ENCODE results near the gene TNS2.
"Not testable (repeated sequence)": the region's sequence is repeated elsewhere in the genome, so short reads cannot be mapped to it uniquely, and the experiment has no call there.

TNS2 gene

GRCh38 chr12:53093777-53094393 is 44.0 kb downstream of the TNS2 start:
- no peak for DNase-seq (ENCODE audit: low read depth in 2 of 2)

DNA sequence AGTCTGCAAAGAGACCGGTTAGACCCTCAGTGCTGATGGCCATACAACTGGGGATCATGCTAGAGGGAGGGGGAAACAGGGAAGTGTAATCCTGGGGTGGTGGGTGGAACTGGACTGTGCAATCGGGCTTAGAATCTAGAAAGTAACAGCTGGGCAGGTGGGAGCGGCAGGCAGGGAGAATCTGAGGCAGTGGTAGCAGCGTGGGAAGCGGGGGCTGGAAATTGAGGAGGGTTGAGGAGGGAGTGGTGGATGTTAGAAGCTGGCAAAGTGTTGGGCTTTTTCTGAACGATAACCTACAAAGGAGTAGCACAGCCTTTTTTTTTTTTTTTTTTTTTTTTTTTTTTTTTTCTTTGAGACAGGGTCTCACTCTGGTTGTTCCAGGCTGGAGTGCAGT is 44.5 kb downstream of the TNS2 start:
- DNase-seq (ENCODE audit: low read depth in 2 of 2): no peak

- not testable (repeated sequence) for DNase-seq (ENCODE audit: low read depth in 2 of 2)
These were observed 45.1 kb downstream of the TNS2 start for GRCh38 chr12:53094796-53095595.

GRCh38 chr12:53095596-53095895 is 45.7 kb downstream of the TNS2 start:
- DNase-seq (ENCODE audit: low read depth in 2 of 2): not testable (repeated sequence)

- no peak for DNase-seq (ENCODE audit: low read depth in 2 of 2)
These were observed 46.4 kb downstream of the TNS2 start for GRCh38 chr12:53096089-53096741.

GRCh38 chr12:53096759-53097158 is 46.9 kb downstream of the TNS2 start:
- no peak for DNase-seq (ENCODE audit: low read depth in 2 of 2)

DNA sequence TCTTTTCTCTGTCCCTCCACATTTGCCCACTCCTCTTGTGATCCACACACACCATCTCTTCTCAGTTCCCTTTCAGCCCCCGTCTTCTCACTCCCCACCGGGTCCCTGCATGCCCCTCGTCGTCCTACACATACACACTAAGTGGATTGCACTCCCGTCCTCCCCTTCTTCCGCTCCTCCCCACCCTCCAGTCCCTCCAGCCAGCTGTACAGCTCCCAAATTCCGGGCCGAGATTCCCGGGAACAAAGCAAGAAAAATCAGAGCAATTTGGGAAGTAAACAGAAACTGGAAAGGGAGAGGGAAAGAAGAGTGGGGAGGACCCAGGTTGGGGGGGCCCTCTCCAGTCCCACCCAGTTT is 47.3 kb downstream of the TNS2 start:
- no peak for DNase-seq (ENCODE audit: low read depth in 2 of 2)

DNA sequence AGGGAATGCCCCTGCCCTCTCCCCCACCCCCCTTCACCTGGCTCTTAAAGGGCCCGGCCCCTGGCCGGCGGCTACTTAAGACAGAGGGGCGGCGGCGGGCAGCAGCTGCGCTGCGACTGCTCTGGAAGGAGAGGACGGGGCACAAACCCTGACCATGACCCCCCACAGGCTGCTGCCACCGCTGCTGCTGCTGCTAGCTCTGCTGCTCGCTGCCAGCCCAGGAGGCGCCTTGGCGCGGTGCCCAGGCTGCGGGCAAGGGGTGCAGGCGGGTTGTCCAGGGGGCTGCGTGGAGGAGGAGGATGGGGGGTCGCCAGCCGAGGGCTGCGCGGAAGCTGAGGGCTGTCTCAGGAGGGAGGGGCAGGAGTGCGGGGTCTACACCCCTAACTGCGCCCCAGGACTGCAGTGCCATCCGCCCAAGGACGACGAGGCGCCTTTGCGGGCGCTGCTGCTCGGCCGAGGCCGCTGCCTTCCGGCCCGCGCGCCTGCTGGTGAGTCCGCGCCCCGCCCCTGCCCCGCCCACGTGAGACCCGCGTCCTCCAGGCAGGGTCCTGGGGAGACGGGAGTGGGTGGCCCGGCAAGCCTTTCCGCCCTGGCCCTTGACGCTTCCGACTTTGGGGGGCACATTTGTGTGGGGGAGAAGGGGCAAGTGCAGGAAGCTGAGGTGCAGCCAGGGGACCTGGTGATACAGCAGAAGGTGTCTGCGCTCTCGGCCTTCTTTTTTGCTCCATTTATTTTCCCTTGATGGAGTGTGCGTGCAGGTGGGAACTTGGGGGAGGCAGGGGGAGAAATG is 47.9 kb downstream of the TNS2 start, which contains the start of gene IGFBP6:
Gene IGFBP6 (plus strand): TSS at position 104 of the 790 bp plus-strand sequence. CDS start 51 bp downstream, at position 155.
- DNase-seq (ENCODE audit: low read depth in 2 of 2): peak; percentile 31 to 55

DNA sequence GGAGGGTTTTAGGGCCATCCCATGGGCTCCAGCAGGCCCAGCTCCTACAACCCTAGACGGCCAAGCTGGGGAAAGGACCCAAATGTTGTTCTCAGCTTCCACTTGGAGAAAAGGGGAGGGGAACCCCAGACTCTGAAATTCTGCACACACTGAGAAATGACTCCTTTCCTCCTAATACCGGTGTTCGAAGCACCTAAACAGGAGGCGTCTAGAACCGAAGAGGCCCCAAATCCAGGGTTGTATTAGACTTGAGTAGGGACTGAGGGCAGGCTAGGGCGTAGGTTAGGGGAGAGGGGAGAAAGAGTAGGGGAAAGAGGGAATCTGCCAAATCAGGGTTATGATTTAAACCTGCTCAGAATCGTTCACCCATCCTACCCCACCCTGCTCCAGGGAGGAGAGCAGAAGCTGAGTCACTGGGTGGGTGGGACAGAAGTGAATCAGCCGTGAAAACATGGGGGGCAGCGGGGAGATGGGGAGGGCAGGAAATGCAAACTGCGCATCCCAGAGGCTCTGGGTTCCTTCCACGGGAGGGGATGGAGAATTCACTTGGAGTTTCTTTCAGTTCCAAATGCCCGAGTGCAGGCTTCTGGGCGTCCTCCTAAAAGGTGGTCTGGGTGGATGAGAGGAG is 48.6 kb downstream of the TNS2 start:
- DNase-seq (ENCODE audit: low read depth in 2 of 2): no peak

DNA sequence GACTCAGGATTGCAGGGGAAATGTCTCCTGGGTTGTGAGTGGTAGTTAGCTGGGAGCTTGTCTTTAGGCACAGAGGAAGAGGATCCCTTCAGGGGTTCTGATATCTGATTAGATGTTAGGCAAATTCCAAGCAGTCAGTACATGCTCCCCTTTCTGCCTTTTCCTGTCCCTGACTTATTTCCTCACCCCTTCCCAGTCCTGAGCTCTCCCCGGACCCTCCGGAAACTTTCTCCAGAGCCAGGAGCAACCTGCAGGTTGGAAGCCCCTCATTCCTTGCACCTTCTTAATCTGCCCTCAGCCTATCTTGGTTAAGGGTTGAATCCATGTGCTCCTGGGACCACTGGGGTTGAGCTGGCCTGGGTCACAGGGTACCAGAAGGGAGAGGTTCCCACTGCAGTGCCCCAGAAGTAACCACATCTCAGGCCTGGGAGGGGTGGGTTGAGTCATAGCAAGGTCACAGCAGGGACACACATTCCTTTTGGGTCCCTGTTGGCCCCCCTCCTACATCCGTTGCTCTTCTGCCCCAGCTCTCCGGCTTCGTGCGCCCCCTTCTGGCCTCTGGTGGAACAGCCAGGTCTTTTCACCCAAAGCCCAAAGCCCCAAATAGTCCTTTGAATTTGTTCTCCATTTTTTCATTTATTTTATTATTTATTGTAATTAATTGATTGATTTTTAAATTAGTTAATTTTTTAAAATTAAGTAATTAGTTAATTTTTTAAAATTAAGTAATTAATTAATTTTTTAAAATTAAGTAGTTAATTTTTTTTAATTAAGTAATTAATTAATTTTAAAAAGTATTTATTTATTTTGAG is 49.4 kb downstream of the TNS2 start:
- DNase-seq (ENCODE audit: low read depth in 2 of 2): peak; percentile 76 to 88

GRCh38 chr12:53100466-53101151 is 50.7 kb downstream of the TNS2 start:
- DNase-seq (ENCODE audit: low read depth in 2 of 2): no peak

DNA sequence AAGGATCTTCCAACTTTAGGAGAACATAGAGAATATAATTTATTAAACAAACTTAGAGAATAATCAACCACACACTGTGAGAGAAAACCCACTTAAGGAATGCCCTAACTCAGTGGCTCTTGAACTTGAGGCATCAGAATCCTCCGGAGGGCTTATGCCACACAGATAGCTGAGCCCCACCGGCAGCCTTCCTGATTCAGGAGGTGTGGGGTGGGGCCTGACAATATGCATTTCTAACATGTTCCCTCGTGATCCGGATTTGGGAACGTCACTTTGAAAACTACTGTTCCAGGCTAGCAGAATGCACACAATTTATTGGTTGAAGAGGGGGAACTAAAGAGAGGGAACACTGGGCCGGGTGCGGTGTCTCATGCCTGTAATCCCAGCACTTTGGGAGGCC is 51.4 kb downstream of the TNS2 start:
- no peak for DNase-seq (ENCODE audit: low read depth in 2 of 2)

DNA sequence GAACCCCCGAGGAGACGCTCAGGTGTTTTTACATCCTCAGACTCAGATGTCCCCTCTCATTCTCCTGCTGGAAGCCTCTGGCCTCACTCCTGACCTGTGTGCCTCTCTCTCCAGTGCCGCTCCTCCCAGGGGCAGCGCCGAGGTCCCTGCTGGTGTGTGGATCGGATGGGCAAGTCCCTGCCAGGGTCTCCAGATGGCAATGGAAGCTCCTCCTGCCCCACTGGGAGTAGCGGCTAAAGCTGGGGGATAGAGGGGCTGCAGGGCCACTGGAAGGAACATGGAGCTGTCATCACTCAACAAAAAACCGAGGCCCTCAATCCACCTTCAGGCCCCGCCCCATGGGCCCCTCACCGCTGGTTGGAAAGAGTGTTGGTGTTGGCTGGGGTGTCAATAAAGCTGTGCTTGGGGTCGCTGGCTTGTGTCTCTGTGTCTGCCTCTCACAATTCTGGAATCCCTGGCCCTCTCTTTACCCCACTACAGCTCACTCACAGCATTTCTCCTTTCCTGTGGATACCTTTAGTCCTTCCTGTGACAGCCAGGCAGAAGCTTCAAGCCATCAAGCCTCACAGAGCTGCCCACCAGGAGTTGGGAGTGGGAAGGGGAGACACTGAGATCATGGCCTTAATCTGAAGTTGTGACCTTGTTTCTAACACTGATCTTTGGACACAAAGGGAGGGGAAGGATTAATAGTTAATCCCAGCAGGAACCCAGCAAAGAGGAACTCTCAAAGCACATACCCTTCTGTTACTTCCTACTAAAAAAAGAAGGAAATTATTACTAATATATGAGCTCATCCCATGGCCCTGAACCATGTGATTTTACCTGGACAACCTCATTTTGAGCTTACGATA is 52.3 kb downstream of the TNS2 start:
- no peak for DNase-seq (ENCODE audit: low read depth in 2 of 2)

DNA sequence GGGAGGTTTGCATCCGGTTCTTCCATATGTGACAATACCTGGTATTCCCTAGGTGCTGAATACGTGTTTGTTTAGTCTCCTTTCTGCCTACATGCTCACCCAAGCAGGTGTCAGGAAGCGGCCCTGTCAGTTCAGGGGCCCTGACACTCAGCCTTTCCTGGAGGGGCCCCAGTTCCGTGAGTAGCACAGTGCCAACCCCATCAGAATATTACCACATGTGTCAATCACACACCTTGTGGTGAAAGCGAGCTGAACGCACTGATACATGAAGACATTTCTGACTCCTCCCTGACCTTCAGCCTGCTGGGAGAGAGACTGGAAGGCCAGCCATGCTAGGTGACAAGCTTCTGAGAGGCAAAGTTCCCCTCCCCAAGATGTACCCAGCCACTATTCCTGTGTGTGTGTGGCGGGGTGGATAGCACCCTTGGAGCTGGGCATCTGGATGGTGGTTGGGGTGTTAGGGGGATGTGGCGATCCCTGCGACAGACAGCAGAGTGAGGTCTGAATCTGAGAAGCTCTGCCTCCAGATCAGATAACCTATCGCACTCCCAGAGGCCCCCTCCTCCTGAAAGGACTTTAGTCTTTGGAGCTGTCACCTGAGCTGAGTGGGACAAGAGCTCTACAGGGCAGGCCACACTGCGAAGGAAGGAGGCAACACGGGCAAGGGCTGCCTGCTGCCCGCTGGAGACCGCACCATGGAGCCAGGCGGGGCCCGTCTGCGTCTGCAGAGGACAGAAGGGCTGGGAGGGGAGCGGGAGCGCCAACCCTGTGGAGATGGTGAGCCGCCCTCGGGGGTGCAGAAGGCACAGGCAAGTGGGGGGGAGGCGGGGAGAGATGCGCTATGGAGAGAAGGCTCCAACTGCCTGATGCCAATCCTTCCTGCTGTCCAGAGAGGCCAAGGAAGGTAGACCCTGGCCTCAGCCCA is 53.3 kb downstream of the TNS2 start, which contains the start of gene SOAT2:
Gene SOAT2 (plus strand): TSS at position 604 of the 925 bp plus-strand sequence. CDS start 92 bp downstream, at position 696.
- DNase-seq (ENCODE audit: low read depth in 2 of 2): peak; percentile 19 to 41

DNA sequence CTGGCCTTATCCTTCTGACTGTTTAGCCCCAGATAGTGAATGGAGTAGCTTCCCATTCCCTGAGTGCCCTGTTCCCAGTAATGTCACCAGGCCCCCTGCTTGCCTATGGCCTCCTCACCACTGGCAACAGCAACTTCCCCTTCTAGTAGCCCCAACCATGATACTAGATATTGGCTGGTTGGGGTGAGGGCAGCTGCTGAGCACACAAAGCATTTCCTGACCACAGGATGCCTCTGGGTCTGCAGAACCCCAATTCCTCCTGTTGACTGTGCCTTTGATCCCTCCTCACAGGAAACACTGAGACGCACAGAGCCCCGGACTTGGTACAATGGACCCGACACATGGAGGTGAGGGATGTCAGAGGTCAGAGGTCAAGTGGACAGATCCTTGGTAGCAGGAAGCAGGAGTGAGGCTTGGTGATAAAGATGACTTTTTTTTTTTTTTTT is 54.0 kb downstream of the TNS2 start:
- DNase-seq (ENCODE audit: low read depth in 2 of 2): no peak

DNA sequence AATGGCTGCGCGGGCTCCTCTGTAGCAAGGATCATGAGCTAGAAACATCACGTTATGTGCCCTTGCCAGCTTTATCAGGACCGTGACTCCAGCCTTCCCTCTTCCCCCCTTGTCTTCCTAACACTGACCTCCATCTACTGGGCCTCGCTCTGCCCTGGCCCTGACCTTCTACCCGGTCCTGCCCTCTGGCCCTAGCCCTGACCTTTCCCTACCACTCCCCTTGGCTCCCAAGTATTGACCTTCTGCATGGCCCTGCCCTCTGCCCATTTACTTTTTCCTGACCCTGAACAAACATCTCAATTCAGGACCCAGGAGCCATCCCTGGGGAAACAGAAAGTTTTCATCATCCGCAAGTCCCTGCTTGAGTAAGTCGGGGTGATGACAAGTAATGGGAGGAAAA is 55.4 kb downstream of the TNS2 start:
- DNase-seq (ENCODE audit: low read depth in 2 of 2): no peak

- DNase-seq (ENCODE audit: low read depth in 2 of 2): no peak
These were observed 56.0 kb downstream of the TNS2 start for GRCh38 chr12:53105712-53106439.

Data from stimulated activated CD4-positive, alpha-beta T cell treated with anti-CD3 and anti-CD28 coated beads, Interleukin-15, amount 100 ng/mL, for 48 hours (primary cell).